Spleen (tissue), 11 donors: ENCODE results near the gene RNF212B. TPM values are rescaled to one million over a fixed set of nuclear protein-coding genes. Genes with fewer than 3 reads are reported as not detected.

Experiments
- DNase-seq: peaks from one replicate; pipeline ENCODE4 v3.0.0-alpha.2; 2020
- H3K27ac ChIP-seq, 8 donors: fragments of 200-600 bp; sonication (generic) in 7 of 8; 1 replicate in 4 of 8; 2 replicates in 4 of 8; pipeline versions ENCODE4 v1.5.0 to v1.8.0; 2016 to 2021; ENCODE audit warnings: inconsistent platforms in 4 of 8, mild to moderate bottlenecking in 4 of 8, moderate library complexity in 1 of 8
- H3K27me3 ChIP-seq, 7 donors: fragments of 200-600 bp; sonication (generic) in 6 of 7; replicated peaks in 1 of 7; 1 replicate in 4 of 7; 2 replicates in 3 of 7; pipeline versions ENCODE4 v1.5.0 to v1.8.0; 2016 to 2021; ENCODE audit warnings: inconsistent platforms in 3 of 7, mild to moderate bottlenecking in 1 of 7
- H3K36me3 ChIP-seq, 6 donors: fragments of 200-600 bp; sonication (generic) in 5 of 6; 1 replicate in 4 of 6; 2 replicates in 2 of 6; pipeline versions ENCODE4 v1.5.0 to v1.8.0; 2016 to 2021; ENCODE audit warnings: inconsistent platforms in 2 of 6
- H3K4me1 ChIP-seq, 6 donors: fragments of 200-600 bp; sonication (generic) in 5 of 6; 1 replicate in 3 of 6; 2 replicates in 3 of 6; pipeline versions ENCODE4 v1.5.0 to v1.8.0; 2016 to 2021; ENCODE audit warnings: inconsistent platforms in 3 of 6
- H3K4me3 ChIP-seq, 8 donors: fragments of 200-600 bp; sonication (generic) in 7 of 8; 1 replicate in 4 of 8; 2 replicates in 4 of 8; pipeline versions ENCODE4 v1.5.0 to v1.8.0; 2016 to 2021; ENCODE audit warnings: inconsistent platforms in 4 of 8, mild to moderate bottlenecking in 4 of 8, moderate library complexity in 2 of 8
- H3K9me3 ChIP-seq, 8 donors: fragments of 200-600 bp; sonication (generic) in 7 of 8; 1 replicate in 4 of 8; 2 replicates in 4 of 8; pipeline versions ENCODE4 v1.5.0 to v1.8.0; 2016 to 2021; ENCODE audit warnings: inconsistent platforms in 4 of 8
- POLR2A ChIP-seq, 3 donors: fragments of 450-650 bp; IDR thresholded peaks; one replicate each; pipeline ENCODE4 v1.5.1; 2017; ENCODE audit warnings: antibody characterized with exemption in 3 of 3, mild to moderate bottlenecking in 1 of 3
- POLR2AphosphoS5 ChIP-seq, 3 donors: sonication (generic); formaldehyde crosslinking; IDR thresholded peaks; one replicate each; pipeline ENCODE4 v1.5.1; 2017; ENCODE audit warnings: antibody characterized with exemption in 3 of 3
- WGBS, 5 donors: extraction: QIAGEN DNeasy Blood & Tissue Kit in 3 of 5; methylation state at CpG; one replicate each; pipeline versions ENCODE4 v1.1.5 to v1.1.7; 2013 to 2018; 5-methylcytosine and 5-hydroxymethylcytosine counted together
- intact Hi-C: fragments of 100-400 bp; cut with DNase I; formaldehyde crosslinking; loops from one replicate; pipeline ENCODE4 v1.15.0; 2023; ENCODE audit warnings: low total_unique reads
- polyA plus RNA-seq, 3 donors: library from polyadenylated mRNA; stranded (reverse); fragments of 200-250 nt; gene quantifications; one replicate each; pipeline ENCODE4 v1.2.1, GENCODE V29; 2013
- total RNA-seq, 7 donors: library from RNA; depleted of rRNA in 3 of 7; stranded (reverse); fragments of >200 nt in 3 of 7; fragmentation: NEBNext Ultra II Directional in 4 of 7; extraction: Animal tissue kit (Norgen Biotek cat#: 25700) in 4 of 7; gene quantifications; one replicate each; pipeline versions ENCODE4 v1.1.0 to v1.2.1, GENCODE V29; 2016 to 2021
- TF ChIP-seq, protein P1 (sequence below), 11 experiments: fragments of 200-600 bp in 7 of 11; fragments of 450-650 bp in 4 of 11; sonication (generic) in 4 of 11; IDR thresholded peaks in 8 of 11; conservative IDR thresholded peaks in 3 of 11; 1 replicate in 7 of 11; 2 replicates in 4 of 11; pipeline versions ENCODE4 v1.4.0 to v1.8.0; 2016 to 2021; ENCODE audit warnings: antibody characterized with exemption in 11 of 11, inconsistent platforms in 4 of 11, mild to moderate bottlenecking in 1 of 11
- donor health status: healthy with polysubstance abuse.
- donor health status: DM: no; HTN: no; CAD: no; lungs with moderate emphysema.
- donor health status: DM: no; HTN: no; CAD: no.
- donor health status: Bipolar disorder and iron deficiency.
- donor health status: healthy.
- donor health status: DM: no; HTN: no; CAD: no.
- donor health status: DM: yes; HTN: yes; CAD: no.

RNF212B gene
- total and polyA plus RNA-seq, 10 donors, result not detected

GRCh38 chr14:23296012-23296777, 58.5 kb downstream of the RNF212B start:
- H3K36me3 ChIP-seq, result peaks cover 0 to 34% (median 12%) of the 10 kb centered on the region in 6 donors
- no peak for DNase-seq
- 86 to 95% (median 92%) methylated on average over 7 of the region's 7 CpGs for WGBS, 5 donors
- H3K9me3 ChIP-seq, result no peaks in the 10 kb centered on the region
- H3K27me3 ChIP-seq, result no peaks in the 10 kb centered on the region
- no peak overlapping the region for H3K27ac ChIP-seq
- no peak for TF ChIP-seq POLR2A (IDR thresholded peaks at IDR 0.05)
- no peak for TF ChIP-seq POLR2AphosphoS5 (IDR thresholded peaks at IDR 0.05)
- TF ChIP-seq, protein P1, sequence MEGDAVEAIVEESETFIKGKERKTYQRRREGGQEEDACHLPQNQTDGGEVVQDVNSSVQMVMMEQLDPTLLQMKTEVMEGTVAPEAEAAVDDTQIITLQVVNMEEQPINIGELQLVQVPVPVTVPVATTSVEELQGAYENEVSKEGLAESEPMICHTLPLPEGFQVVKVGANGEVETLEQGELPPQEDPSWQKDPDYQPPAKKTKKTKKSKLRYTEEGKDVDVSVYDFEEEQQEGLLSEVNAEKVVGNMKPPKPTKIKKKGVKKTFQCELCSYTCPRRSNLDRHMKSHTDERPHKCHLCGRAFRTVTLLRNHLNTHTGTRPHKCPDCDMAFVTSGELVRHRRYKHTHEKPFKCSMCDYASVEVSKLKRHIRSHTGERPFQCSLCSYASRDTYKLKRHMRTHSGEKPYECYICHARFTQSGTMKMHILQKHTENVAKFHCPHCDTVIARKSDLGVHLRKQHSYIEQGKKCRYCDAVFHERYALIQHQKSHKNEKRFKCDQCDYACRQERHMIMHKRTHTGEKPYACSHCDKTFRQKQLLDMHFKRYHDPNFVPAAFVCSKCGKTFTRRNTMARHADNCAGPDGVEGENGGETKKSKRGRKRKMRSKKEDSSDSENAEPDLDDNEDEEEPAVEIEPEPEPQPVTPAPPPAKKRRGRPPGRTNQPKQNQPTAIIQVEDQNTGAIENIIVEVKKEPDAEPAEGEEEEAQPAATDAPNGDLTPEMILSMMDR (IDR thresholded peaks at IDR 0.05 in 8 of 11, conservative IDR thresholded peaks at IDR 0.05 in 3 of 11), result no peak
- intact Hi-C loops, result loop anchor here (10.0 kb wide), 1 partner anchor 171 kb away; no protein-coding TSS in a partner anchor
- H3K4me3 ChIP-seq, result no peak overlapping the region
- H3K4me1 ChIP-seq, result peaks cover 13 to 47% (median 35%) of the 10 kb centered on the region in 6 donors

DNA sequence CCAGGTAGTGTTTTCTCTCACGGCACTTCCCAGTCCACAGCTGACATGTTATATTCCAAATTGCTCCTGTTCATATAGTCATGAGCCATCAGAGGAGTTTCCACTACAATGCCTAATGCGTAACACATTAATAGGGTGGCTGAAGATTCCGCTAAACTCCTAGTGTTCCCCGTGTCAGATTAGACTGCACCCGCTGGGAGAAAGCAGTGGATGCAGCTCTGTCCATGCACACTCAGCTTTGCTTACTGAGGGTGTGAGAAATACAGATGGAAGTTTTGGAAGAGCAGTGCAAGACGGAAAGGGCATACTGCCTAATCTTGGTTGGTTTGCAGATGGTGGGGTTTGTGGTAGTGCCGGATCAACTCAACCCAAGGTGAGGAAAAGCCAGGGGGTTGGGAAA, 59.4 kb downstream of the RNF212B start:
- DNase-seq, result no peak
- Histone ChIP-seq H3K36me3 (peaks cover 0 to 34% (median 12%) of the 10 kb centered on the region in 6 donors), H3K27me3 (no peaks in the 10 kb centered on the region), H3K9me3 (no peaks in the 10 kb centered on the region), H3K4me3 (no peak overlapping the region), H3K27ac (no peak overlapping the region), H3K4me1 (peaks cover 13 to 50% (median 35%) of the 10 kb centered on the region in 6 donors)
- TF ChIP-seq, protein P1 (IDR thresholded peaks at IDR 0.05 in 8 of 11, conservative IDR thresholded peaks at IDR 0.05 in 3 of 11), result no peak
- TF ChIP-seq POLR2AphosphoS5 (IDR thresholded peaks at IDR 0.05) (no peak), POLR2A (IDR thresholded peaks at IDR 0.05) (no peak)
- 93 to 98% (median 96%) methylated on average over 7 of the region's 7 CpGs for WGBS, 5 donors
- intact Hi-C loops, result loop anchor here (10.0 kb wide), 1 partner anchor 172 kb away; no protein-coding TSS in a partner anchor

DNA sequence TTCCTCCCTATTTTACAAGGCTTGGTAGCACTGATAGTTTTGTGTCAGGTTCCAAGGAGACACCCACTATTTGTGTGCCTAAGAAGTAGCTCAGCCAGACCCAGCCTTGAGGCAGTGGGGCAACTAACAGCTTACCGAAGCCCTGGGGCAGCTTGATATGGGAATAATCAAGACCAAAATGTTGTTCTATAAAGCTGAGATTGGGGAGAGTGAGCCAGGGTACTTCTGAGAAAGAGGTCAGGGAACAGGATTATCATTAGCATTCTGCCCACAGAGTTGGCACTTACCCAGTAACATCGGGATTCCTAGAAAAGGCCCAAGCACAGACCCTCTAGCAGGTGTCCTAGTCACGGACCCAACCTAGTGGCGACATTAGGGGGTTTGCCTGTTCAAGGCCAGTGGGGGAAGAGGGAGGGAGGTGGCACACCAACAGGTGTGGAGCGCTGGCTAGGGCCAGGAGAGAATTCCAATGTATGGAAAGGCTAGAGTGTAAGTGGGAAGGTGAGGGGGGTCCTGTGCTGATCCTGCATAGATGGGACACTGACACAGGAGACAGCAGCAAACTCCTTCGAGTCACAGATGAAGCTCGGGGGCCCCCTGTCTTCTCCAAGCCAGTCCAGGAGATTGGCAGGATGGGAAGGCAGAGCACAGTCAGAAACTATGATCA, 60.0 kb downstream of the RNF212B start:
- intact Hi-C loops, result loop anchor here (10.0 kb wide), 1 partner anchor 173 kb away; no protein-coding TSS in a partner anchor
- TF ChIP-seq POLR2AphosphoS5 (IDR thresholded peaks at IDR 0.05), result no peak
- TF ChIP-seq POLR2A (IDR thresholded peaks at IDR 0.05), result no peak
- TF ChIP-seq, protein P1 (IDR thresholded peaks at IDR 0.05 in 8 of 11, conservative IDR thresholded peaks at IDR 0.05 in 3 of 11), result no peak
- H3K4me1 ChIP-seq, result peaks cover 14 to 55% (median 38%) of the 10 kb centered on the region in 6 donors
- H3K27me3 ChIP-seq, result no peaks in the 10 kb centered on the region
- peaks cover 0 to 34% (median 12%) of the 10 kb centered on the region in 6 donors for H3K36me3 ChIP-seq
- H3K9me3 ChIP-seq, result no peaks in the 10 kb centered on the region
- no peak overlapping the region for H3K4me3 ChIP-seq
- DNase-seq, result no peak
- H3K27ac ChIP-seq, result no peak overlapping the region
- WGBS, 5 donors, result 89 to 97% (median 96%) methylated on average over 7 of the region's 7 CpGs
